HFFc6 (cell line): ENCODE data around the gene FLACC1. TPM values are rescaled to one million over a fixed set of nuclear protein-coding genes. Genes with fewer than 3 reads are reported as not detected.

ENCODE experiments used
- DNase-seq: peaks from one replicate; pipeline ENCODE4 v3.0.0-alpha.2; 2018
- H3K27ac Mint-ChIP-seq: 2 replicates; pipeline ENCODE4 v1.8.0; 2020; ENCODE audit warnings: mild to moderate bottlenecking, mixed read lengths
- H3K27me3 Mint-ChIP-seq: 2 replicates; pipeline ENCODE4 v1.8.0; 2021; ENCODE audit warnings: mild to moderate bottlenecking, moderate library complexity, mixed read lengths; ENCODE audit not compliant: insufficient read depth
- H3K36me3 Mint-ChIP-seq: 2 replicates; pipeline ENCODE4 v1.8.0; 2021; ENCODE audit warnings: low read depth, mixed read lengths
- H3K4me1 Mint-ChIP-seq: 2 replicates; pipeline ENCODE4 v1.8.0; 2020; ENCODE audit warnings: low read depth, mixed read lengths
- H3K4me3 Mint-ChIP-seq: 2 replicates; pipeline ENCODE4 v1.8.0; 2020; ENCODE audit warnings: mild to moderate bottlenecking, moderate library complexity, mixed read lengths
- H3K9me3 Mint-ChIP-seq: 2 replicates; pipeline ENCODE4 v1.8.0; 2020; ENCODE audit warnings: mild to moderate bottlenecking, mixed read lengths
- total RNA-seq, 6 experiments: library from RNA; stranded (reverse); fragmentation: NEBNext Ultra II Directional; extraction: Animal tissue kit (Norgen Biotek cat#: 25700); gene quantifications; 2 replicates in 1 of 6; 3 replicates in 5 of 6; pipeline ENCODE4 v1.2.3, GENCODE V29; 2021
- TF ChIP-seq, protein P1 (sequence below): fragments of 200-600 bp; sonication (generic); IDR thresholded peaks from 2 replicates; pipeline ENCODE4 v1.5.0; 2021; ENCODE audit warnings: antibody characterized with exemption, mild to moderate bottlenecking

Gene FLACC1
- total RNA-seq, 6 experiments from 2014 or later, result 0.51 to 1.6 (median 0.87) TPM

DNA sequence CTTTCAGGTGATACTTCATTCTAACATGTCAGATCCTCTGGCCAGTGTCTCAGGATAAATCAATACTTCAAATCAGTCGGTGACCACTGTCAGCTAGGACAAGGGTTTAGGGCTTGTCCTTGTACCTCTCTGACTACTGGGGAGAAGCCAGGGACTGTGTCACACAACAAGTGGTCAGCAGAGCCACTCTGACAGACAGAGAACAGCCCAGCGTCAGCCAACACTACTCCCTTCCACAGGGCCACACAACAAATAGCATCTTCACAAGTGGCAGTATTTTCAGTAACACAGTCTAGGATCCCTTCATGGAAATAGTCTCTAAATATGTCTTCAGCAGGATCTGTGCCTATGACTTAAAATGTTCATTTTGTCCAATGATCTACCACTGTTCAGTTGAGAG, 14.2 kb downstream of the FLACC1 start:
- H3K4me3 Mint-ChIP-seq, result no peak overlapping the region
- H3K9me3 Mint-ChIP-seq, result peaks cover 6% of the 10 kb centered on the region; the same call in 1 of the 2 replicates
- DNase-seq, result no peak
- no peaks in the 10 kb centered on the region for H3K27me3 Mint-ChIP-seq
- peaks cover 58% of the 10 kb centered on the region for H3K36me3 Mint-ChIP-seq
- no peak overlapping the region for H3K27ac Mint-ChIP-seq
- peaks cover 6% of the 10 kb centered on the region for H3K4me1 Mint-ChIP-seq
- TF ChIP-seq, protein P1, sequence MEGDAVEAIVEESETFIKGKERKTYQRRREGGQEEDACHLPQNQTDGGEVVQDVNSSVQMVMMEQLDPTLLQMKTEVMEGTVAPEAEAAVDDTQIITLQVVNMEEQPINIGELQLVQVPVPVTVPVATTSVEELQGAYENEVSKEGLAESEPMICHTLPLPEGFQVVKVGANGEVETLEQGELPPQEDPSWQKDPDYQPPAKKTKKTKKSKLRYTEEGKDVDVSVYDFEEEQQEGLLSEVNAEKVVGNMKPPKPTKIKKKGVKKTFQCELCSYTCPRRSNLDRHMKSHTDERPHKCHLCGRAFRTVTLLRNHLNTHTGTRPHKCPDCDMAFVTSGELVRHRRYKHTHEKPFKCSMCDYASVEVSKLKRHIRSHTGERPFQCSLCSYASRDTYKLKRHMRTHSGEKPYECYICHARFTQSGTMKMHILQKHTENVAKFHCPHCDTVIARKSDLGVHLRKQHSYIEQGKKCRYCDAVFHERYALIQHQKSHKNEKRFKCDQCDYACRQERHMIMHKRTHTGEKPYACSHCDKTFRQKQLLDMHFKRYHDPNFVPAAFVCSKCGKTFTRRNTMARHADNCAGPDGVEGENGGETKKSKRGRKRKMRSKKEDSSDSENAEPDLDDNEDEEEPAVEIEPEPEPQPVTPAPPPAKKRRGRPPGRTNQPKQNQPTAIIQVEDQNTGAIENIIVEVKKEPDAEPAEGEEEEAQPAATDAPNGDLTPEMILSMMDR, result no peak

DNA sequence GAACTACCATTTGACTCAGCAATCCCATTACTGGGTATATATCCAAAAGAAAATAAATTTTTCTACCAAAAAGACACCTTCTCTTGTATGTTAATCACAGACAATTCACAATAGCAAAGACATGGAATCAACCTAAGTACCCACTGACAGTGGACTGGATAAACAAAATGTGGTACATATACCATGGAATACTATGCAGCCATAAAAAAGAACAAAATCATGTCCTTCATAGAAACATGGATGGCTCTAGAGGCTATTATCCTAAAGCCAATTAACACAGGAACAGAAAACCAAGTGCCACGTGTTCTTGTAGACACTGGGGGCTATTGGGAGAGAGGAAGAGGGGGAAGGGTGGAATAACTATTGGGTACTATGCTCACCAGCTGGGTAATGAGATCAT, 27.7 kb downstream of the FLACC1 start:
- Mint-ChIP-seq H3K27ac (no peak overlapping the region), H3K4me1 (no peaks in the 10 kb centered on the region; the same call in 1 of the 2 replicates), H3K9me3 (peaks cover 6% of the 10 kb centered on the region; the same call in 1 of the 2 replicates), H3K36me3 (peaks cover 40% of the 10 kb centered on the region), H3K27me3 (no peaks in the 10 kb centered on the region), H3K4me3 (no peak overlapping the region)
- no peak for DNase-seq
- TF ChIP-seq, protein P1, result no peak

DNA sequence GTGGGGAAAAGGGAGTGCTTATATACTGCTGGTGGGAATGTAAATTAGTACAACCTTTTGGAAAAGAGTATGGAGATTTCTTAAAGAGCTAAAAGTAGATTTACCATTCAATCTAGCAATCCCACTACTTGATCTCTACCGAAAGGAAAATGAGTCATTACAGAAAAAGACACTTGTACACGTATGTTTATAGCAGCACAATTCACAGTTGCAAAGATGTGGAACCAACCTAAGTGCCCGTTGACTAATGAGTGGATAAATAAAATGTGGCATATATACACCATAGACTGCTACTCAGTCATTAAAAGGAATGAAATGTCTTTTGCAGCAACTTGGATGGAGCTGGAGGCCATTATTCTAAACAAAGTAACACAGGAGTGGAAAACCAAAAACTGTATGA, 29.5 kb downstream of the FLACC1 start:
- H3K36me3 Mint-ChIP-seq, result peaks cover 50% of the 10 kb centered on the region
- TF ChIP-seq, protein P1, result no peak
- no peak overlapping the region for H3K27ac Mint-ChIP-seq
- peaks cover 17% of the 10 kb centered on the region for H3K9me3 Mint-ChIP-seq
- H3K27me3 Mint-ChIP-seq, result no peaks in the 10 kb centered on the region
- no peak overlapping the region for H3K4me3 Mint-ChIP-seq
- no peak for DNase-seq
- no peaks in the 10 kb centered on the region; the same call in 1 of the 2 replicates for H3K4me1 Mint-ChIP-seq

DNA sequence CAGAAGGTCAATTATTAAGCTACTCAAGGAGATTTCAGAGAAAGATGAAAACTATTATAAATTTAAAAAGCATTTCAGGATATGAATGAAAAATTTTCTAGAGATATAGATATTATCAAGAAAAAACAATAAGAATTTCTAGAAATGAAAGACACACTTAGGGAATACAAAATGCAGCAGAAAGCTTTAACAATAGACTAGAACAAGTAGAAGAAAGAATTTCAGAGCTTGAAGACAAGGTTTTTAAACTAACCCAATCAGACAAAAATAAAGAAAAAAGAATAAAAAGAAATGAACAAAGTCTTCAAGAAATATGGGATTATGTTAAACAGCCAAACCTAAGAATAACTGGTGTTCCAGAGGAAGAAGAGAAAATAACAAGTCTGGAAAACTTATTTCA, 34.4 kb downstream of the FLACC1 start:
- H3K4me3 Mint-ChIP-seq, result no peak overlapping the region
- peaks cover 58% of the 10 kb centered on the region for H3K36me3 Mint-ChIP-seq
- no peak for DNase-seq
- H3K9me3 Mint-ChIP-seq, result peaks cover 22% of the 10 kb centered on the region
- TF ChIP-seq, protein P1, result no peak
- H3K27me3 Mint-ChIP-seq, result no peaks in the 10 kb centered on the region
- H3K27ac Mint-ChIP-seq, result no peak overlapping the region
- peaks cover 23% of the 10 kb centered on the region for H3K4me1 Mint-ChIP-seq

DNA sequence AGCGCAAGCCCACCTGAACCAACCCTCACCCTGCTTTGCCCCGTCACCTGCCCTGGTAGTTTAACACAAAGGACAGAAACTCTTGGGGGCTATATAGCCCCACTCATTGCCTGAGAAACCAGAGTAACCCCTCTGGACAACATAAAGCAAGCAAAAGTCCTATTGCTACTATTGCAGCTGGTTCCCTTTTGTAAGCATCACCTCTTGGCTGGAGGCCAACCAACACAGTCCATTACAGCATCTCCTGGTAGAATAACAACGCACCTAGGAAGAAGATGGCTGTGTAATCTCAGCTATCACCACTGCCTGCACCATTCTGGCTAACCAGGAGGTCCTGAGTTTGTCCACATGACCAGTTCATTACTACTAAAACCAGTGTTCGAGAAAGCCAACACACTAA, 36.4 kb downstream of the FLACC1 start:
- H3K27me3 Mint-ChIP-seq, result peaks cover 1% of the 10 kb centered on the region; the same call in 1 of the 2 replicates
- no peak overlapping the region for H3K4me3 Mint-ChIP-seq
- peaks cover 46% of the 10 kb centered on the region for H3K36me3 Mint-ChIP-seq
- peaks cover 23% of the 10 kb centered on the region for H3K4me1 Mint-ChIP-seq
- no peak overlapping the region for H3K27ac Mint-ChIP-seq
- peaks cover 17% of the 10 kb centered on the region for H3K9me3 Mint-ChIP-seq
- TF ChIP-seq, protein P1, result no peak
- no peak for DNase-seq

DNA sequence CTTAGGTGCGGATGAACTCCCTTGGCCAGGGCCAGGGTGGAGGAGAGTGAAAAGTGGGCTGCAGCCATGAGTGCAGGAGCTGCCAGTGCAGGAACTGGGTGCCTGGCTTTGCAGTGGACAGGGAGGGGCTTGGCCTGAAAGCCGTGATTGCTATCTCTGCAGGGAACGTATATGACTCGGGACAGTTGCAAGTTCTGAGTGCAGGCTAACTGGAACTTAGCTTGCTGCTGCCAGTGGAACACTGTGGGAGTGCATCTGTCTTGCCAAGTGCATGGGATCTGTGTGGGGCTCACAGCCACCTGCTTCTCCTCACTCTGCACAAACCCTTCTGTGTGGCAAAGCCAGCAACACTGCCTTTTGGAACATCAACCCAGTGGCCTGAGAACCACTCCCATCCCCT, 36.9 kb downstream of the FLACC1 start:
- no peak overlapping the region for H3K27ac Mint-ChIP-seq
- peaks cover 44% of the 10 kb centered on the region for H3K36me3 Mint-ChIP-seq
- no peak overlapping the region for H3K4me3 Mint-ChIP-seq
- TF ChIP-seq, protein P1, result no peak
- peaks cover 1% of the 10 kb centered on the region; the same call in 1 of the 2 replicates for H3K27me3 Mint-ChIP-seq
- H3K4me1 Mint-ChIP-seq, result peaks cover 23% of the 10 kb centered on the region
- DNase-seq, result no peak
- H3K9me3 Mint-ChIP-seq, result peaks cover 17% of the 10 kb centered on the region
